Measurements from ENCODE around the gene LTO1. TPM values are rescaled to one million over a fixed set of nuclear protein-coding genes. Genes with fewer than 3 reads are reported as not detected.

Gene LTO1
- total RNA-seq, 4 donors from 2014 or later, result 9.9 to 27.3 (median 20.6) TPM

- ATAC-seq (ENCODE audit: low FRiP score) (no peak), DNase-seq (ENCODE audit: low spot score) (no peak)
- no peak for TF ChIP-seq CTCF (IDR thresholded peaks at IDR 0.05)
These were observed 25.6 kb downstream of the LTO1 start for GRCh38 chr11:69649576-69649900.

GRCh38 chr11:69648679-69649575, 26.2 kb downstream of the LTO1 start:
- ATAC-seq (ENCODE audit: low FRiP score) (no peak), DNase-seq (ENCODE audit: low spot score) (no peak)
- no peak for TF ChIP-seq CTCF (IDR thresholded peaks at IDR 0.05)

- ATAC-seq (ENCODE audit: low FRiP score) (no peak), DNase-seq (ENCODE audit: low spot score) (no peak)
- TF ChIP-seq CTCF (IDR thresholded peaks at IDR 0.05), result no peak
These were observed 27.2 kb downstream of the LTO1 start for GRCh38 chr11:69647761-69648497.

DNA sequence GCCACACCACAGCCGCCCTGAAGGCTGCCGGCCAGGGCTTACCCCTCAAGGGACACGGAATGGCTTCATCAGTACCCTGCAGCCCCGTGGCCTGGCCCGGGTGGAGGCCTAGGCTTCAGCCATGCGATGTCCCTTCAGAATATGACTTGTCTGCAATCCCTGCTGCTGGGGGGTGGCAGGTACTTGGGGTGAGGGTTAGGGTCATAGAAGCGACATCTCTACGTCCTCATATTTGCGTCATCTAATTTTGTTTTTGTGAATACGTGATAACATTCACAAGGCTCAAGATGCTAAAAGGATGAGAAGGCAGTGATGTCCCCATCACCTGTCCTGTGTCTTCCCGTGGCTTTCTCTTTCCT, 27.8 kb downstream of the LTO1 start:
- no peak for ATAC-seq (ENCODE audit: low FRiP score)

GRCh38 chr11:69646493-69647389, 28.4 kb downstream of the LTO1 start:
- ATAC-seq (ENCODE audit: low FRiP score) (no peak), DNase-seq (ENCODE audit: low spot score) (no peak)

More for the DNA sequence above, 27.8 kb downstream of the LTO1 start:
- no peak for TF ChIP-seq CTCF (IDR thresholded peaks at IDR 0.05)
- DNase-seq (ENCODE audit: low spot score), result no peak

More at GRCh38 chr11:69646493-69647389, 28.4 kb downstream of the LTO1 start:
- TF ChIP-seq CTCF (IDR thresholded peaks at IDR 0.05), result no peak

Measured in omental fat pad (tissue), 4 donors.